Cardiac septum (tissue), 1 donor: ENCODE measurements around the gene IP6K3. TPM values are rescaled to one million over a fixed set of nuclear protein-coding genes. Genes with fewer than 3 reads are reported as not detected.

ENCODE experiments used
- DNase-seq: peaks from one replicate; pipeline ENCODE4 v3.0.0-alpha.2; 2020; ENCODE audit warnings: low spot score
- intact Hi-C: fragments of 100-400 bp; cut with DNase I; formaldehyde crosslinking; loops from one replicate; pipeline ENCODE4 v1.14.0; 2022
- total RNA-seq: library from RNA; stranded (reverse); fragmentation: NEBNext Ultra II Directional; extraction: Animal tissue kit (Norgen Biotek cat#: 25700); gene quantifications from one replicate; pipeline ENCODE4 v1.2.1, GENCODE V29; 2021
- donor health status: DM: no; HTN: no; CAD: no.

IP6K3 gene
- total RNA-seq, 1 donor from 2014 or later: 16.6 TPM

- DNase-seq: no peak
- intact Hi-C loops: no loop called here
Measured at GRCh38 chr6:33745548-33745947, 1.2 kb downstream of the IP6K3 start.

GRCh38 chr6:33744895-33745546 is 1.7 kb downstream of the IP6K3 start:
- intact Hi-C loops: loop anchor here (1.0 kb wide), 1 partner anchor 17 kb away; no protein-coding TSS in a partner anchor
- DNase-seq: no peak

GRCh38 chr6:33744001-33744848 is 2.5 kb downstream of the IP6K3 start:
- intact Hi-C loops: loop anchor here (1.0 kb wide), 1 partner anchor 18 kb away; no protein-coding TSS in a partner anchor
- DNase-seq: peak; percentile 85

- no peak for DNase-seq
- intact Hi-C loops: no loop called here
Measured at GRCh38 chr6:33742837-33743236, 3.9 kb downstream of the IP6K3 start.

- intact Hi-C loops: no loop called here
- no peak for DNase-seq
Measured at GRCh38 chr6:33742092-33742491, 4.6 kb downstream of the IP6K3 start.

- DNase-seq: no peak
- intact Hi-C loops: no loop called here
Measured at GRCh38 chr6:33740794-33741193, 5.9 kb downstream of the IP6K3 start.

GRCh38 chr6:33740204-33740608 is 6.5 kb downstream of the IP6K3 start:
- intact Hi-C loops: no loop called here
- DNase-seq: peak; percentile 82

- DNase-seq: no peak
Measured at GRCh38 chr6:33739571-33739970, 7.1 kb downstream of the IP6K3 start.

GRCh38 chr6:33738879-33739278 is 7.8 kb downstream of the IP6K3 start:
- intact Hi-C loops: no loop called here
- no peak for DNase-seq

More at GRCh38 chr6:33739571-33739970, 7.1 kb downstream of the IP6K3 start:
- intact Hi-C loops: no loop called here

- DNase-seq: no peak
- intact Hi-C loops: no loop called here
Measured at GRCh38 chr6:33738153-33738552, 8.6 kb downstream of the IP6K3 start.

GRCh38 chr6:33737267-33738026 is 9.3 kb downstream of the IP6K3 start:
- intact Hi-C loops: no loop called here
- DNase-seq: peak; percentile 81

GRCh38 chr6:33735216-33735615 is 11.5 kb downstream of the IP6K3 start:
- DNase-seq: no peak

GRCh38 chr6:33733709-33734007 is 13.0 kb downstream of the IP6K3 start:
- no peak for DNase-seq
- intact Hi-C loops: no loop called here

More at GRCh38 chr6:33735216-33735615, 11.5 kb downstream of the IP6K3 start:
- intact Hi-C loops: no loop called here

GRCh38 chr6:33732817-33733708 is 13.6 kb downstream of the IP6K3 start:
- no peak for DNase-seq
- intact Hi-C loops: no loop called here

GRCh38 chr6:33732385-33732784 is 14.3 kb downstream of the IP6K3 start:
- no peak for DNase-seq
- intact Hi-C loops: no loop called here

- intact Hi-C loops: no loop called here
Measured at GRCh38 chr6:33731751-33732282, 14.9 kb downstream of the IP6K3 start.

GRCh38 chr6:33731035-33731434 is 15.7 kb downstream of the IP6K3 start:
- no peak for DNase-seq
- intact Hi-C loops: no loop called here

More at GRCh38 chr6:33731751-33732282, 14.9 kb downstream of the IP6K3 start:
- DNase-seq: no peak

- intact Hi-C loops: no loop called here
- no peak for DNase-seq
Measured at GRCh38 chr6:33730611-33731010, 16.1 kb downstream of the IP6K3 start.

- intact Hi-C loops: no loop called here
- no peak for DNase-seq
Measured at GRCh38 chr6:33729059-33729458, 17.6 kb downstream of the IP6K3 start.
